Neural crest cell (in vitro differentiated cells): ENCODE data around the gene ADAMTSL1. TPM values are rescaled to one million over a fixed set of nuclear protein-coding genes. Genes with fewer than 3 reads are reported as not detected.

Experiments
- DNase-seq: peaks from one replicate; pipeline ENCODE4 v3.0.0; 2021; ENCODE audit warnings: low read depth, mixed read lengths, low spot score
- H3K27ac Mint-ChIP-seq: one replicate; pipeline ENCODE4 v1.8.0; 2021; ENCODE audit warnings: mild to moderate bottlenecking, mixed read lengths; ENCODE audit not compliant: unreplicated experiment
- H3K27me3 Mint-ChIP-seq: 2 replicates; pipeline ENCODE4 v1.8.0; 2021; ENCODE audit warnings: low read depth, mild to moderate bottlenecking, mixed read lengths
- H3K36me3 Mint-ChIP-seq: 2 replicates; pipeline ENCODE4 v1.8.0; 2021; ENCODE audit warnings: low read depth, mild to moderate bottlenecking, mixed read lengths
- H3K4me1 Mint-ChIP-seq: 2 replicates; pipeline ENCODE4 v1.8.0; 2021; ENCODE audit warnings: mixed read lengths
- H3K4me3 Mint-ChIP-seq: one replicate; pipeline ENCODE4 v1.8.0; 2021; ENCODE audit warnings: mild to moderate bottlenecking, mixed read lengths
- H3K9me3 Mint-ChIP-seq: 2 replicates; pipeline ENCODE4 v1.8.0; 2021; ENCODE audit warnings: mixed read lengths
- total RNA-seq: library from RNA; stranded (reverse); gene quantifications from 2 replicates; pipeline ENCODE4 v1.2.1, GENCODE V29; 2021
- TF ChIP-seq, protein P1 (sequence below): fragments of 200-600 bp; sonication (generic); conservative IDR thresholded peaks from 2 replicates; pipeline ENCODE4 v1.5.0; 2021; ENCODE audit warnings: antibody characterized with exemption, mild to moderate bottlenecking

The ADAMTSL1 gene
- total RNA-seq, 1 donor from 2014 or later: 2.3 TPM

DNA sequence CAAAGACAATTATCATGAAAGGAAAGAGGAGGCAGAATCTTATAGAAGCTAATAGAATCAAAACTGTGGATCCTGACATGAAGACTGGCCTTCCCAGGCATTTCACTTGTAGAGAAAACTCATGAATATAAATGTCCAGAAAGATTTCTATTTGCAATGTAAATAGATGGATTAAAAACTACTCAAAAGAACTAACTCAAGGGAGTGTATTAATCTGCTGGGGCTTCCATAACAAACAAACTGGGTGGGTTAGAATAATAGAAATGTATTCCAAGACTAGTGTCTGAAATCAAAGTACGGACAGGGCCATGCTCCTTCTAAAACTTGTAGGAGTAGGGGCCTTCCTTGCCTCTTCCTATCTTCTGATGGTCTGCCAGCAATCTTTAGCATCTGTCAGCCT lies 267.4 kb downstream of the ADAMTSL1 start:
- H3K4me1 Mint-ChIP-seq: peaks cover 26% of the 10 kb centered on the region
- TF ChIP-seq, protein P1, sequence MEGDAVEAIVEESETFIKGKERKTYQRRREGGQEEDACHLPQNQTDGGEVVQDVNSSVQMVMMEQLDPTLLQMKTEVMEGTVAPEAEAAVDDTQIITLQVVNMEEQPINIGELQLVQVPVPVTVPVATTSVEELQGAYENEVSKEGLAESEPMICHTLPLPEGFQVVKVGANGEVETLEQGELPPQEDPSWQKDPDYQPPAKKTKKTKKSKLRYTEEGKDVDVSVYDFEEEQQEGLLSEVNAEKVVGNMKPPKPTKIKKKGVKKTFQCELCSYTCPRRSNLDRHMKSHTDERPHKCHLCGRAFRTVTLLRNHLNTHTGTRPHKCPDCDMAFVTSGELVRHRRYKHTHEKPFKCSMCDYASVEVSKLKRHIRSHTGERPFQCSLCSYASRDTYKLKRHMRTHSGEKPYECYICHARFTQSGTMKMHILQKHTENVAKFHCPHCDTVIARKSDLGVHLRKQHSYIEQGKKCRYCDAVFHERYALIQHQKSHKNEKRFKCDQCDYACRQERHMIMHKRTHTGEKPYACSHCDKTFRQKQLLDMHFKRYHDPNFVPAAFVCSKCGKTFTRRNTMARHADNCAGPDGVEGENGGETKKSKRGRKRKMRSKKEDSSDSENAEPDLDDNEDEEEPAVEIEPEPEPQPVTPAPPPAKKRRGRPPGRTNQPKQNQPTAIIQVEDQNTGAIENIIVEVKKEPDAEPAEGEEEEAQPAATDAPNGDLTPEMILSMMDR: no peak
- H3K9me3 Mint-ChIP-seq: no peaks in the 10 kb centered on the region
- H3K4me3 Mint-ChIP-seq: no peak overlapping the region
- no peak overlapping the region for H3K27ac Mint-ChIP-seq
- H3K36me3 Mint-ChIP-seq: no peaks in the 10 kb centered on the region
- DNase-seq: no peak
- H3K27me3 Mint-ChIP-seq: no peaks in the 10 kb centered on the region

DNA sequence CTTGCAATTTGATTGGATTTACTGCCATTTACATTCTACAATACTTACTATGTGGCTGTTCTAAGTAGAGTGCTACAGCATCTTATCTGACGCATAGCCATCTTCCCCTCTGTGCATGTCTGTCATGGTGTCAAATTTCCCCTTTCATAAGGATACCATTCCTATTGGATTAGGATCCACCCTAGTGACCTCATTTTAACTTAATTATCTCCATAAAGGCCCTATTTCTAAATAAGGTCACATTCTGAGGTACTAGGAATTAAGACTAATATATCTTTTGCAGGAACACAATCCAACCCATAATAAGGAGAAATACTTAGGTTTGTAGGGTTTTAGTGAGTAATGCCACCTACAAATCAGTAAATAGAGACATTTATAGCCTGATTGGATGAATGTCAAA lies 268.0 kb downstream of the ADAMTSL1 start:
- Mint-ChIP-seq H3K4me1 (peaks cover 32% of the 10 kb centered on the region), H3K9me3 (no peaks in the 10 kb centered on the region), H3K4me3 (no peak overlapping the region), H3K36me3 (no peaks in the 10 kb centered on the region), H3K27me3 (no peaks in the 10 kb centered on the region), H3K27ac (no peak overlapping the region)
- TF ChIP-seq, protein P1: no peak
- DNase-seq: no peak

DNA sequence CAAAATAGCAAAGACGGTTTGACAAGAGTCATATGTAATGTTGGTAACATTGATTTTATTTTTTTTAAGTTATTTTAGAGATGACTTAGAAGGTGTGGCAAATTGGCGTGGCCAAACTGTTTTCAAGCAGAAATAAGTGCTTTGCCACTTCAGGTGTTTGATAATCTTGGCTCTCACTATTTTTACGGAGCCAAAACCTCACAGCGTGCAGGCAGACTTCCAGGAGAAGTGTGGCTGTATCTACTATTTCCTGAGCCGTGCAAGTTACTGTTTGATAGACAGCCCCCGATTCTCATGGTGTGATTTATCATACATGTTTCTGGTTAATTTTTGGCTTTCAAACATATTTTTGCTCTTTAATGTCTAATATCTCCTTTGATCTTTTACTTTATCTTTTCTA lies 269.5 kb downstream of the ADAMTSL1 start:
- H3K4me3 Mint-ChIP-seq: no peak overlapping the region
- TF ChIP-seq, protein P1: no peak
- no peaks in the 10 kb centered on the region for H3K27me3 Mint-ChIP-seq
- peaks cover 27% of the 10 kb centered on the region for H3K4me1 Mint-ChIP-seq
- DNase-seq: no peak
- no peaks in the 10 kb centered on the region for H3K36me3 Mint-ChIP-seq
- no peak overlapping the region for H3K27ac Mint-ChIP-seq
- H3K9me3 Mint-ChIP-seq: no peaks in the 10 kb centered on the region

DNA sequence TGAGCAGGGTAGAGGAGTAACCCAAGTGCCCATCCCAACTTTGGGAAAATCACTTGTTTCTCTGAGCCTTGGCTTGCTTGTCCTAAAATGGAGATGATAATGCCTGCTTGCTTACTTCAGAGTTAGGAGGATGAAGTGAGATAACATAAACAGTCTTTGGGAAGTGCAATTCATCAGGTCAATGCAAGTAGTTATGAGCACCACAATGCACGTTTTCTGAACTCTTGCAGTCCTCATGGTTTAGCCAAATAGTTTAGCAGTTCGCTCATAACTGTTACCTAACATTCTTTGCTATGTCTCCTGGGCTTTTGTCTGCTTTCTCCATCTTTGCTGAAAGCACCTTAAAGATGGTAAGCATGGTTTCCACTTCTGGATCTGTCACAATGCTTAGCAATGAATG lies 270.0 kb downstream of the ADAMTSL1 start:
- Mint-ChIP-seq H3K27ac (no peak overlapping the region), H3K27me3 (no peaks in the 10 kb centered on the region), H3K36me3 (no peaks in the 10 kb centered on the region), H3K4me1 (peaks cover 23% of the 10 kb centered on the region), H3K4me3 (no peak overlapping the region), H3K9me3 (no peaks in the 10 kb centered on the region)
- no peak for DNase-seq
- TF ChIP-seq, protein P1: no peak

DNA sequence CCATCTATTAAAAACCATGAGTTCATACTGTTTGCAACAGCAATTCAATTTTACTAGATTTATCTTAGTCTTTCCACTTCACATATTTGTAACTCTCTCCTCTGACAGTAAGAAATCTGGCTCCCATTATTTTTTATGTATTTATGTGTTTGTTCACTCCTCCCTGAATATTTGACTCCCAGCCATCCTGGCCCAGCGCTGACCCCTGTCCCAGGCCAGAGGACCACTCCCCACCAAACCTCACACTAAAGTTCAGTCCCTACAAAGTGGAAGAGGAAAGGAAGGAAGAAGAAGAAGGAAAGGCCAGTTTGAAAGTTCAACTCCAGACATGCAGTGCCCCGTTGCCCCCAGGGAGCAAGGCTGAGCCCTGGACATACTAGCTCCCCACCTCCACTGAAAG lies 271.8 kb downstream of the ADAMTSL1 start:
- Mint-ChIP-seq H3K4me1 (peaks cover 15% of the 10 kb centered on the region), H3K27ac (peak overlapping the region; percentile 86), H3K36me3 (no peaks in the 10 kb centered on the region), H3K4me3 (no peak overlapping the region), H3K9me3 (no peaks in the 10 kb centered on the region), H3K27me3 (no peaks in the 10 kb centered on the region)
- TF ChIP-seq, protein P1: no peak
- DNase-seq: no peak

DNA sequence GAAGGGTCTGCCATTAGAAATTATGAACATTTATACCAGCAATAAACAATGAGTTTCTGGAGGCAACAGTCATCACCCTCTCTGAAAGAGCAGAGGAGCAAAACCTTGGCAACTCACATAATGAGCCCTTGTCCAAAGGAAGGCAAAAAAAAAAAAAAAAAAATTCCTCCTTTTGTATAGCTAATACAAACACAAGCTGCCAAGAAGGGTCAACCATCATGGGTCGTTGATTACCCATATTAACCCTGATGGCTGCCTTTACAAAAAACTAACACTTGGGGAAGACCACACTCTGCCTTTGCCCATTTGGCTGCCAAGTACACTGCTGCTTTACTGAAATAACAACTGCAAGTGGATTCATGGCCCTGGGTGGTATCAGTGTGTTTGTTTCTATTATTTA lies 272.7 kb downstream of the ADAMTSL1 start:
- Mint-ChIP-seq H3K4me3 (no peak overlapping the region), H3K9me3 (no peaks in the 10 kb centered on the region), H3K27me3 (no peaks in the 10 kb centered on the region), H3K4me1 (peaks cover 15% of the 10 kb centered on the region), H3K36me3 (no peaks in the 10 kb centered on the region), H3K27ac (no peak overlapping the region)
- TF ChIP-seq, protein P1: no peak
- no peak for DNase-seq
